Measurements from ENCODE around the gene SSBP3. TPM values are rescaled to one million over a fixed set of nuclear protein-coding genes. Genes with fewer than 3 reads are reported as not detected.

SSBP3 gene
- total RNA-seq, 1 experiment from 2014 or later: 37.5 TPM

- Histone ChIP-seq H2AFZ (ENCODE audit: low read depth, low read length, poor library complexity, severe bottlenecking) (no peak overlapping the region), H3K27ac (ENCODE audit: low read depth, low read length) (no peak overlapping the region)
- intact Hi-C loops (cut with micrococcal nuclease): no loop called here
Measured at GRCh38 chr1:54277451-54278341, 128.5 kb downstream of the SSBP3 start.

More at GRCh38 chr1:54277451-54278341, 128.5 kb downstream of the SSBP3 start:
- Histone ChIP-seq H3K9me3 (ENCODE audit: control insufficient read depth in 1 of 2, insufficient read depth in 1 of 2, low read depth in 1 of 2, low read length in 2 of 2) (no peaks in the 10 kb centered on the region), H3K27me3 (ENCODE audit: insufficient read depth, low read length) (no peaks in the 10 kb centered on the region), H3K9me2 (ENCODE audit: insufficient read depth) (no peaks in the 10 kb centered on the region), H3K79me2 (ENCODE audit: insufficient read depth, low read length) (no peaks in the 10 kb centered on the region), H3K36me3 (ENCODE audit: control insufficient read depth in 1 of 2, insufficient read depth in 2 of 2, low read length in 2 of 2) (no peaks in the 10 kb centered on the region), H3K4me1 (ENCODE audit: control insufficient read depth in 1 of 2, insufficient read depth in 2 of 2, low read length in 2 of 2) (peaks cover 9 to 14% of the 10 kb centered on the region in 2 experiments), H3K4me3 (replicated peaks in 1 of 2; ENCODE audit: low read depth in 1 of 2, low read length in 2 of 2) (no peak overlapping the region), H3K9ac (ENCODE audit: low read length) (no peak overlapping the region), H4K20me1 (ENCODE audit: insufficient read depth) (no peaks in the 10 kb centered on the region), H3K4me2 (ENCODE audit: low read length) (no peak overlapping the region)
- BruUV-seq (replicated peaks): no TSS peak
- DNase-seq (ENCODE audit: low read depth, low spot score) (no peak), ATAC-seq (no peak)
- TF ChIP-seq ZFX (IDR thresholded peaks at IDR 0.05) (no peak), ZNF274 (IDR thresholded peaks at IDR 0.05; ENCODE audit: low read depth, low read length) (no peak), ZBTB33 (IDR thresholded peaks at IDR 0.05; ENCODE audit: extremely low read depth, insufficient replicate concordance, low read length) (no peak), YY1 (IDR thresholded peaks at IDR 0.05; ENCODE audit: extremely low read depth, insufficient replicate concordance, low read depth, low read length) (no peak)
- POLR2A ChIA-PET: no interaction called here
- RAD21 ChIA-PET (ENCODE audit: low non-redundant PET in 1 of 2, low total read pairs in 2 of 2, uncharacterized antibody in 2 of 2, unreplicated experiment in 2 of 2): no interaction called here
- CTCF ChIA-PET: no interaction called here
